Coronary artery (tissue), 2 donors: Measurements from ENCODE around the gene PITX3.

Source experiments
- DNase-seq: peaks from one replicate; pipeline ENCODE4 v3.0.0-alpha.2; 2017; ENCODE audit warnings: low spot score
- H3K27ac ChIP-seq, 2 donors: fragments of 200-600 bp; sonication (generic); one replicate each; pipeline ENCODE4 v1.5.1; 2016 to 2019
- H3K4me3 ChIP-seq: fragments of 200-600 bp; sonication (generic); 2 replicates; pipeline ENCODE4 v1.5.1; 2016; ENCODE audit warnings: mild to moderate bottlenecking, moderate library complexity
- TF ChIP-seq, protein P1 (sequence below): fragments of 200-600 bp; sonication (generic); IDR thresholded peaks from one replicate; pipeline ENCODE4 v1.5.1; 2019; ENCODE audit warnings: antibody characterized with exemption

Gene PITX3

DNA sequence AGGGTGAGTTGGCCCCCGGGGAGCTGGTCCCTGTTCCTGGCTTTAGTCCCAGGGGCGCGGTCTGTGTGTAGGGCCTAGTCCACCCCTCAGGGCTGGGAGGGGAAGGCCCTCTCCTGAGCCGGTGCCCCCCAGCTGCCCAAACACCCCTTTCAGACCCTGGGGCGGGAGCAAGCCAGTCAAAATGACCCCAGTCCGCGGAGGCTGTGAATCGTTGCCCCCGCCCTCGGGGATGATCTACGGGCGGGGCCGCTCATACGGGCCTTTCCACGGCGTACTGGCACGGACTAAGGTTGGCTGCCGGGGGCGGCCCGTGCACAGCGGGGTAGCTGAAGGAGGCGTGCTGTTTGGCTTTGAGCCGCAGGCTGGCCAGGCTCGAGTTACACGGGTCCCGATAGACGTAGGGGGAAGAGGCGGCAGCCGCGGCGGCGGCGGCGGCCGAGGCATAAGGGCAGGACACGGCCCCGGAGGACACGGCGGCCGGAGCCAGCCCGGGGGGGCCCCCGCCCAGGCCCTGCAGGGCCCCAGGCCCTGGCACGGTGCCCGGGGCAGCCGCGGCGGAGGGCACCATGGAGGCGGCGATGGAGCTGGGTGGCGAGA is 10.9 kb downstream of the PITX3 start:
- peak; percentile 71 for DNase-seq
- TF ChIP-seq, protein P1, sequence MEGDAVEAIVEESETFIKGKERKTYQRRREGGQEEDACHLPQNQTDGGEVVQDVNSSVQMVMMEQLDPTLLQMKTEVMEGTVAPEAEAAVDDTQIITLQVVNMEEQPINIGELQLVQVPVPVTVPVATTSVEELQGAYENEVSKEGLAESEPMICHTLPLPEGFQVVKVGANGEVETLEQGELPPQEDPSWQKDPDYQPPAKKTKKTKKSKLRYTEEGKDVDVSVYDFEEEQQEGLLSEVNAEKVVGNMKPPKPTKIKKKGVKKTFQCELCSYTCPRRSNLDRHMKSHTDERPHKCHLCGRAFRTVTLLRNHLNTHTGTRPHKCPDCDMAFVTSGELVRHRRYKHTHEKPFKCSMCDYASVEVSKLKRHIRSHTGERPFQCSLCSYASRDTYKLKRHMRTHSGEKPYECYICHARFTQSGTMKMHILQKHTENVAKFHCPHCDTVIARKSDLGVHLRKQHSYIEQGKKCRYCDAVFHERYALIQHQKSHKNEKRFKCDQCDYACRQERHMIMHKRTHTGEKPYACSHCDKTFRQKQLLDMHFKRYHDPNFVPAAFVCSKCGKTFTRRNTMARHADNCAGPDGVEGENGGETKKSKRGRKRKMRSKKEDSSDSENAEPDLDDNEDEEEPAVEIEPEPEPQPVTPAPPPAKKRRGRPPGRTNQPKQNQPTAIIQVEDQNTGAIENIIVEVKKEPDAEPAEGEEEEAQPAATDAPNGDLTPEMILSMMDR, result no peak
- Histone ChIP-seq H3K27ac (no peak overlapping the region), H3K4me3 (peak overlapping the region; percentile 68)

DNA sequence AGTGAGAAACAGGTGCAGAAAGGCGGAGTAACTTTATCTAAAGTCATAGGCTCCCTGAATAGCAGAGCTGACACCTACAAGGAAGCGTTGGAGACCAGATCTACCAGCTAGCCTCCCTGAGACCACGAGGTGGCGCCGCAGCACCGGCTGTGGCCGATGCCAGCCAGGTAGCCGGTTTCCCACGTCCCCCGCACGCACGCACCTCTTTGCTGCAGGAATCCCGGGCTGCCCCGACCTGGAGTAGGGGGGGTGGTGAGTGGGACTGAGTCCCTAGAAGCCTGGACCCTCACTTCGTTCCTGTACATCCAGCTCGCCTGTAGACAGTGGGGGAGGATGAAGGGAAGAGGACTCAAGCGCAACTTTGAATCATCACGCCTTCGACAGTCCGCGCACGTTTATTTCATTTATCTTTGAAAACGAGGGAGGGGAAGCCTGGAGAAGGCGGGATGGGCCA is 11.5 kb downstream of the PITX3 start:
- peak; percentile 81 for DNase-seq
- H3K4me3 ChIP-seq, result peak overlapping the region; percentile 68
- TF ChIP-seq, protein P1, result peak; percentile 83
- no peak overlapping the region for H3K27ac ChIP-seq

DNA sequence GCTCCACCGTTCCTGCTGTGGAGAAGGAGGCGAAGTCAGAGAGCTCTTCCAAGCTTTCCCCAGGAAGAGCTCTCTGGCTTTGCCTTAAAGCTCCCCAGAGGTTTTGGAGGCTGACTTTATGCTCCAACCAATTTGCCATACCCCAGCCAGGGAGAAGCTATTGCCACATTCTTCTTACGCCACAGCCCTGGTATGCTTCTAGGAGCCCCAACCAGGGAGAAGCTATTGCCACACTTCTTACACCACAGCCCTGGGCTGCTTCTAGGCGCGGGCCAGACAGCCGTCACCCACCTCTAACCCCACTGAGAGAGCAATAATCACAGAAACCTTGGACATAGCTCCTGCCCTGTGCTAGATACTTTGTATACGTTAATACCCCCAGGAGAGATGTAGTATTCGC is 14.3 kb downstream of the PITX3 start:
- Histone ChIP-seq H3K4me3 (no peak overlapping the region), H3K27ac (no peak overlapping the region)
- no peak for DNase-seq
- TF ChIP-seq, protein P1, result no peak

DNA sequence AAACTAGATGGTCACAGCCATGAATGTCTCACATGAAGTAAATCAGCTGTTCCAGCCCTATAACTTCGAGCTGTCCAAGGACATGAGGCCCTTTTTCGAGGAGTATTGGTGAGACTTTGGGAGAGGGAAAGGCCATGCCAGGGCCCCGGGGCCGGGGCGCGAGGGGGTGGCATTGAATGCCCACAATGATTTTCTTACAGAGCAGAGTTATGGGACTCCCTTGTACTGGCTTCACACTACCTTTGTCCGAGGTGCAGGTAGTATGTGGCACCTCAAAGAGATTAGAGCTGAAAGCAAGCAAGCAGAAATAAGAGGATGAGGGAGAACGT is 14.8 kb downstream of the PITX3 start:
- peak overlapping the region in 1 of 2 donors; percentile 34 for H3K27ac ChIP-seq
- peak overlapping the region; percentile 54 for H3K4me3 ChIP-seq

DNA sequence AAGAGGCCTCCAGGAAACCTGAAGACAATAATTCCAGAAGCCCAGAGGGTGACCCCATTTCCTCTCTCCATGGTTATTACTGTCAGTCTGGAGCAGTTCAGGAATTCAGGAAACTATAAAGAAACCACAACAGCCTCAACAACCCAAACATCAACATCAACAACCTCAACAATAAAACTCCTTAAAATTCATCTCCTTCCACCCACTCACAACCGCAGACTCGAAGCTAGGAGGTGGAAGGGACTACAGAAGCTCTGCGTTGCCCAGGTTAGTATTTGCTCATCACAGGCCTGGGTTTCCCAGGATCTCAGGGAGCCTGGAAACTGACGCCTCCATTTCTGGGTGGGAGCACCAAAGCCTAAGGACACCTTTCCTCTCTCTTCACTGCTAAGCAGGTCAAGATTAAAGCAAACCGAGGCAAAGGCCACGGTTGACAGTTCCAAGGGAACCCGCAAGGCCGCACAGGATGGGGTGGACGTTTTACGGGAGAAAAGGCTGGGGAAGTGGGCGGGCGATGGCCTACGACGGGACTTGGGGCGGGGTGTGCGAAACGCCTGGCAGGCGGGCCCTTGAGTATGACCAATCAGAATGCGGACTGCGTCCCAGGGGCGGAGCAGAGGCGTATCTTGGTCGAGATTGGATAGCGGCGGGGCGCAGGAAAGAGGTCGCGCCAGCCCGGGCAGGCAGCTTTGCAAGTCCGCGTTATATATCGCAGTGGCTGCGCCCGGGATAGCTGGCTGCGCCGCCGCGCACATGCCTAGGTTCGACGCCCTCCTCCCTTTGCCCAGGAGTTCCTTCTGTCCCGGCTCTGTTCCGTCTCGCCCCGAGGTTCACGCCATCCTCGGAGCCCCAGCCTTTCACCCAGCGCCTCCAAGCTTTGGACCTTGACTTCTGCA is 15.4 kb downstream of the PITX3 start, which contains the start of gene ELOVL3:
TSS of gene ELOVL3 (plus strand) at position 654 of the 896 bp plus-strand sequence. CDS start 250 bp downstream, outside the sequence.
- Histone ChIP-seq H3K27ac (peak within 1 kb of the TSS; percentile 14 to 34), H3K4me3 (peak within 1 kb of the TSS; percentile 54)
- TF ChIP-seq, protein P1, result no peak
- DNase-seq, result peak; percentile 91

More for the DNA sequence above, 14.8 kb downstream of the PITX3 start:
- DNase-seq, result peak; percentile 70
- TF ChIP-seq, protein P1, result no peak

DNA sequence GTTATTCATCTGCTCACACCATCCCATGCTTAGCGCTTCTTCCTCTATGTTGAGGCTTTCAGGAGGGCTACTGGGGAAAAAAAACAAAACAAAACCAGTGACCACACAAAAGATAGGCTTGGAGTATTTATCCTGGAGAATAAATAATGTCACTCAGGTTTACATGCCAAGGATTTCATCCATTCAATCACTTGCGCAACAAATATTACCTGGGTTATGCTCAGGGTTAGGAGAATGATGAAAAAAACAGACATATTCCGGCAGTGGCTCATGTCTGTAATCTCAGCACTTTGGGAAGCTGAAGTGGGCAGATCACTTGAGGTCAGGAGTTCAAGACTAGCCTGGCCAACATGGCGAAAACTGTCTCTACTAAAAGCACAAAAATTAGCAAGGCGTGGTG is 18.5 kb downstream of the PITX3 start:
- TF ChIP-seq, protein P1, result no peak
- Histone ChIP-seq H3K27ac (no peak overlapping the region), H3K4me3 (no peak overlapping the region)

More for the DNA sequence above, 18.5 kb downstream of the PITX3 start:
- DNase-seq, result no peak
